Ascending aorta (tissue), 2 donors: ENCODE data around the gene HNF4A. TPM values are rescaled to one million over a fixed set of nuclear protein-coding genes. Genes with fewer than 3 reads are reported as not detected.

ENCODE experiments used
- DNase-seq, 2 donors: peaks; one replicate each; pipeline ENCODE4 v3.0.0-alpha.2; 2019; ENCODE audit warnings: low spot score in 2 of 2
- H3K27ac ChIP-seq, 2 donors: fragments of 200-600 bp; sonication (generic); one replicate each; pipeline ENCODE4 v1.5.1; 2016 to 2017; ENCODE audit warnings: mild to moderate bottlenecking in 1 of 2
- H3K27me3 ChIP-seq: fragments of 200-600 bp; sonication (generic); one replicate; pipeline ENCODE4 v1.5.1; 2017
- H3K36me3 ChIP-seq, 2 donors: fragments of 200-600 bp; sonication (generic); one replicate each; pipeline ENCODE4 v1.5.1; 2016
- H3K4me1 ChIP-seq, 2 donors: fragments of 200-600 bp; sonication (generic); one replicate each; pipeline ENCODE4 v1.5.1; 2016 to 2017; ENCODE audit warnings: mild to moderate bottlenecking in 1 of 2
- H3K4me3 ChIP-seq, 2 donors: fragments of 200-600 bp; sonication (generic); one replicate each; pipeline ENCODE4 v1.5.1; 2016 to 2017; ENCODE audit warnings: mild to moderate bottlenecking in 1 of 2
- H3K9me3 ChIP-seq, 2 donors: fragments of 200-600 bp; sonication (generic); one replicate each; pipeline ENCODE4 v1.5.1; 2016
- intact Hi-C: fragments of 100-400 bp; cut with DNase I; formaldehyde crosslinking; loops from one replicate; pipeline ENCODE4 v1.15.1; 2023
- total RNA-seq: library from RNA; depleted of rRNA; stranded (reverse); fragments of >200 nt; gene quantifications from one replicate; pipeline ENCODE4 v1.1.0, GENCODE V29; 2016
- TF ChIP-seq, protein P1 (sequence below), 3 experiments: fragments of 200-600 bp in 2 of 3; fragments of 450-650 bp in 1 of 3; sonication (generic) in 2 of 3; IDR thresholded peaks; one replicate each; pipeline ENCODE4 v1.5.1; 2016 to 2019; ENCODE audit warnings: antibody characterized with exemption in 3 of 3, mild to moderate bottlenecking in 1 of 3, moderate library complexity in 1 of 3

Gene HNF4A
- total RNA-seq, 1 donor from 2014 or later: not detected

DNA sequence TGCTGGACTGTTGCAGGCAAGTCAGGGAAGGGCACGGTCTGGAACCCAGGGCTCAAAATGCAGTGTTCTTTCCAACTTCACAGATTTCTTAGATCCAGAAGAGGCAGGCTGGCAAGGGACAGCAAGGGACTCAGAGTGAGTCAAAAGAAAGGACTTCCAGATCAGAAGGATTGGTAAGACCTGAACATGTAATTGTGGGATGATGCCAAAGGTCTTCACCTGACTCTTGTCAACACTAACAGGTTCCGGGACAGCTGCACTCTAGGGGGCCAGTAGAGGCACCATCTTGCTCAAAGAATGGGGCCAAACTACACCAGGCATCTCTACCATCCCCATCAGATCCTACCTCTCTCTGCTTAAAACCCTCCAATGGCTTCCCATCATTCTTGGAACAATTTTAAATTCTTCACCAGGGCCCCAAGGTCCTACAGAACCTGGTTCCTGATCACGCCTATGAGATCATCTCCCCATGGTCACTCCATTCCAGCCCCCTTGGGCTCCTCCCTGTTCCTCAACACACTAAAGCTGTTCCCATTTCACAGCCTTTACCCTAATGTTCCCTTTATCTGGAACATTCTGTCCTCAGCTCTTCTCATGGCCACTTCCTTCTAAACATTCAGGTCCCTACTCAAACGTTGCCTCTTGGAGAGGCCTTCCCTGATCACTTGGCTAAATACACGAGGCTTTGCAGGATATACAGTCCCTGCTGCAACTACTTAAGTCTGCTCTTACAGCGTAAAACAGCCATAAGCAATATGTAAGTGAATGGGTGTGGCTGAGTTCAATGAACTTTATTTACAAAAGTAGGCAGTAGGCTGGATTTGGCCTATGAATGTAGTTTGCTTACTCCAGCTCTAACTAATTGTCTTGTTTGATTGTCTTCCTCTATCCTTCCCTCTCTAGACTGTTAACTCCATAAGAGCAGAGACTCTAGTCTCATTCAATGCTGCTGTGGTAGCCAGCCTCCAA lies 90.5 kb downstream of the HNF4A start:
- H3K27me3 ChIP-seq: no peaks in the 10 kb centered on the region
- H3K9me3 ChIP-seq: no peaks in the 10 kb centered on the region
- H3K4me1 ChIP-seq: no peaks in the 10 kb centered on the region
- intact Hi-C loops: no loop called here
- H3K36me3 ChIP-seq: no peaks in the 10 kb centered on the region
- TF ChIP-seq, protein P1, sequence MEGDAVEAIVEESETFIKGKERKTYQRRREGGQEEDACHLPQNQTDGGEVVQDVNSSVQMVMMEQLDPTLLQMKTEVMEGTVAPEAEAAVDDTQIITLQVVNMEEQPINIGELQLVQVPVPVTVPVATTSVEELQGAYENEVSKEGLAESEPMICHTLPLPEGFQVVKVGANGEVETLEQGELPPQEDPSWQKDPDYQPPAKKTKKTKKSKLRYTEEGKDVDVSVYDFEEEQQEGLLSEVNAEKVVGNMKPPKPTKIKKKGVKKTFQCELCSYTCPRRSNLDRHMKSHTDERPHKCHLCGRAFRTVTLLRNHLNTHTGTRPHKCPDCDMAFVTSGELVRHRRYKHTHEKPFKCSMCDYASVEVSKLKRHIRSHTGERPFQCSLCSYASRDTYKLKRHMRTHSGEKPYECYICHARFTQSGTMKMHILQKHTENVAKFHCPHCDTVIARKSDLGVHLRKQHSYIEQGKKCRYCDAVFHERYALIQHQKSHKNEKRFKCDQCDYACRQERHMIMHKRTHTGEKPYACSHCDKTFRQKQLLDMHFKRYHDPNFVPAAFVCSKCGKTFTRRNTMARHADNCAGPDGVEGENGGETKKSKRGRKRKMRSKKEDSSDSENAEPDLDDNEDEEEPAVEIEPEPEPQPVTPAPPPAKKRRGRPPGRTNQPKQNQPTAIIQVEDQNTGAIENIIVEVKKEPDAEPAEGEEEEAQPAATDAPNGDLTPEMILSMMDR (IDR thresholded peaks at IDR 0.05): no peak
- no peak overlapping the region for H3K27ac ChIP-seq
- H3K4me3 ChIP-seq: no peak overlapping the region
- no peak for DNase-seq

DNA sequence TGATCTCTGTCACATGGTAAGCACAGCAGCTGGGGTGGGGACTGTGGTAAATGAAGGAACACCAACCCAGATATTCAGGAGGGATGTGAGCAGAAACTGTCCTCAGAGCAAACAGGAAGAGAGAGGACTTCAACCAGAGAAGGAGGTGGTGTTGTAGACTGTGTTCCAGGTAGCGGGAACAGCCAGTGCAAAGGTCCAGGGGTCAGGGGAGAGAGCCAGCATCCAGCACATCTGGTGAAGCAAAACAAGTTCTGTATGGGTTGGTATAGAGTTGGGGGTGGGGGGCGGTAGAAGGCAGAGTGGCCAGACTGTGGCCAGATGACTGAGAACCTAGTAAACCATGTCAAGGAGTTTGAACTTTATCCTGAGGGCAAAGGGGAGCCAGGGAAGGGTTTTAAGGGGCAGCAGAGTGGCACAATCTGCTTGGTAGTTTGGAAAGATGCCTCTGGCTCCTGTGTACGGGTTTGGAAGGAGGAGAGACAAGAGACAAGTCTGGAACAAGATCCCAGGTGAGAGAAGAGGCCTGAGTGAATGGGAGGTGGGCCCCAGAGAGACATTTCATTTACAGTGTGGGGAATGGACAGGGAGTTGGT lies 92.4 kb downstream of the HNF4A start:
- TF ChIP-seq, protein P1 (IDR thresholded peaks at IDR 0.05): no peak
- no peak for DNase-seq
- Histone ChIP-seq H3K9me3 (no peaks in the 10 kb centered on the region), H3K36me3 (no peaks in the 10 kb centered on the region), H3K4me3 (no peak overlapping the region), H3K27ac (no peak overlapping the region), H3K4me1 (no peaks in the 10 kb centered on the region), H3K27me3 (no peaks in the 10 kb centered on the region)
- intact Hi-C loops: no loop called here

DNA sequence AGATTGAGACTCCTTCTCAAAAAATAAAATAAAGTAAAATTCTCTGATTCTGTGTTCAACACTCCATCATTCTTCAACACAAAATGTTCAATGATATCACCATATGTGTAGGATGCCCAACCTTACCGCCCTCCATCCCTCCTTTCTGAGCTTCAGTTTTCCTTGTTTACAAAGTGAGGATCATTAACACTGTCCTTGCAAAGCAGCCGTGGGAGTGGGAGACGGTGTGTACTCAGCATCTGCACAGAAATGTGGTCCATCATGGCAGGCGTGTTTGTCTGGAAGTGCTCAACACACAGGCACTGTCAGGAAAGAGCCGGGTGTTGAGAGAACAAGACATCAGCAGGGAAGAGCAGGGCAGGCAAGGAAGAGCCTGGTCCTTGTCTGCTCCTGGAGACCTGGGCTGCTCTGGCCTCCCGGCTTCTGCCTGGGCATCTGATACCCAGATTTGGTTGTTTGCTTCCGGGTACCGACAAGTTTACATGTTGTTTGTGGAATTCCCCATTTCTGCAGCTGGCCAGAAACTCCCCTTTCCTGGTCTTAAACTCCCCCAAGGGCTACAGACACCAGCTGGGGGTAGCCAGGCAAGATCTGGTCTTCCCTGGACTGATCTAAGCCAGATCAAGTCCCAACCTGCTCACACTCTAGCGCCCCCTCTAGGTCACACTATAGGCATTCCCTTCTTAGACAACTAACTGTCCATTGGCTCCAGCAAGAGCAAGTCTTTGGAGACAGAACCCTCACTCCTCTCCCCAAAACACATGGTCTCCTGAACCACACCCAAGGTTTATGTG lies 93.5 kb downstream of the HNF4A start:
- no peaks in the 10 kb centered on the region for H3K27me3 ChIP-seq
- DNase-seq: no peak
- no peaks in the 10 kb centered on the region for H3K9me3 ChIP-seq
- H3K4me3 ChIP-seq: no peak overlapping the region
- no peaks in the 10 kb centered on the region for H3K36me3 ChIP-seq
- no peak overlapping the region for H3K27ac ChIP-seq
- intact Hi-C loops: no loop called here
- TF ChIP-seq, protein P1 (IDR thresholded peaks at IDR 0.05): no peak
- H3K4me1 ChIP-seq: no peaks in the 10 kb centered on the region

DNA sequence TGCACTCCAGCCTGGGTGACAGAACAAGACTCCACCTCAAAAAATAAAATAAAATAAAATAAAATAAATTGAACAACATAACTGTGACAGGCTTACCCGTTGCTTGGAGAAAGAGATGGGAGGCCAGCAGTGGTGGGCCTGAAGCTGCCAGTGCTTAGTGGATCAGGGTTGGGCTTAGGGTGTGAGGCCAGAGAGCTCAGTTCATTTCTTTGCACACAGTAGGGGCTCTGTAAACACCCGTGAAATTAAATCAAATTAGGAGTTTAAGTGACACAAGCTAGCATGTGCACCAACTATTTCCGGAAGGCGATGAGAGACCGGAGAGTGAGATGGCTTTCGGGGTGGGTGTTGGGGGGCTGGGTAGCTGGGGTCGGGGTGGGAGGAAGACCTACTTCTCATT lies 94.4 kb downstream of the HNF4A start:
- no peaks in the 10 kb centered on the region for H3K36me3 ChIP-seq
- H3K4me3 ChIP-seq: no peak overlapping the region
- no peak for DNase-seq
- no peaks in the 10 kb centered on the region for H3K4me1 ChIP-seq
- H3K9me3 ChIP-seq: no peaks in the 10 kb centered on the region
- H3K27ac ChIP-seq: no peak overlapping the region
- TF ChIP-seq, protein P1 (IDR thresholded peaks at IDR 0.05): no peak
- intact Hi-C loops: no loop called here
- no peaks in the 10 kb centered on the region for H3K27me3 ChIP-seq

DNA sequence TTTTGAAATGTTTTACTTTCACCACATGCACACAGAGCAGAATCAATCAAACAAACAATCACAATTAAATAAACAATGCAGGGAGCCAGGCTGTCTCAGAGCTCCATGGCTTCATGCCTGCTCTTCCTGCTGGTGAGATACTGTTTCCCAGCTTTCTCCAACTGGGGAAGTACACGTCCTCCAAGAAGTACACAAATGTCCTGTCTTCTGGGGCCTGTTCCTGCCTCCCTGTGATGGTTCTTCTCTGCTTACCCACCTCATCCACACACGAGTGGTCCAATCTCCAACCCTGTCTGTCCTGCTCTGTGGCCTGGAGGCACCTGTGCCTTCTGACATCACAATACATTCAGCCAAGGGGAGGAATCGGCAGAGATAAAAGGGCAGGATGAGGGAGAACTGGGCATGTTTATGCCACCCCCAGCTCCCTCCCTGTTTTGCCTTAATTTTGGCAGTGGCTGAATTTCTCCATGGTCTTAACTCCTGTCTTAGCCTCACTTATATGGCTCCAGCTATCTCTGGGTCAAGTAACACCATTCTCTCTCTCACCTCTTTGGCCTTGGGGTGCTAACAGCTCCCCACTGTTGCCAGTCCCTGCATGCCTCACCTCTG lies 94.9 kb downstream of the HNF4A start:
- TF ChIP-seq, protein P1 (IDR thresholded peaks at IDR 0.05): no peak
- H3K27ac ChIP-seq: no peak overlapping the region
- no peaks in the 10 kb centered on the region for H3K27me3 ChIP-seq
- no peaks in the 10 kb centered on the region for H3K36me3 ChIP-seq
- no peak for DNase-seq
- no peaks in the 10 kb centered on the region for H3K9me3 ChIP-seq
- no peaks in the 10 kb centered on the region for H3K4me1 ChIP-seq
- intact Hi-C loops: no loop called here
- H3K4me3 ChIP-seq: no peak overlapping the region
